LHCN-M2 (cell line): ENCODE results near the gene MAPT. TPM values are rescaled to one million over a fixed set of nuclear protein-coding genes. Genes with fewer than 3 reads are reported as not detected.
A peak's percentile ranks its signal among the peaks of the same experiment; 100 is the strongest.
"Not testable (repeated sequence)": the region's sequence is repeated elsewhere in the genome, so short reads cannot be mapped to it uniquely, and the experiment has no call there.

Source experiments
- DNase-seq: peaks from one replicate; pipeline ENCODE4 v3.0.0-alpha.2; 2012; ENCODE audit warnings: low read depth
- total RNA-seq: library from RNA; depleted of rRNA; stranded (reverse); fragments of >200 nt; gene quantifications from 2 replicates; pipeline ENCODE4 v1.2.3, GENCODE V29; 2014

Gene MAPT
- total RNA-seq, 1 experiment from 2014 or later = 0.06 TPM

GRCh38 chr17:46003907-46004748 is 109.8 kb downstream of the MAPT start:
- DNase-seq = peak; percentile 19

DNA sequence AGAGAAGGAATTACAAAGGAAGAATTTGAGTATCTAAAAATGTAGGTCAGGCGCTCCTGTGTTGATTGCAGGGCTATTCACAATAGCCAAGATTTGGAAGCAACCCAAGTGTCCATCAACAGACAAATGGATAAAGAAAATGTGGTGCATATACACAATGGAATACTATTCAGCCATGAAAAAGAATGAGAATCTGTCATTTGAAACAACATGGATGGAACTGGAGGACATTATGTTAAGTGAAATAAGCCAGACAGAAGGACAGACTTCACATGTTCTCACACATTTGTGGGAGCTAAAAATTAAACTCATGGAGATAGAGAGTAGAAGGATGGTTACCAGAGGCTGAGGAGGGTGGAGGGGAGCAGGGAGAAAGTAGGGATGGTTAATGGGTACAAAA is 111.7 kb downstream of the MAPT start:
- DNase-seq = not testable (repeated sequence)

- DNase-seq = no peak
Measured at GRCh38 chr17:46007461-46007965, 113.2 kb downstream of the MAPT start.

- no peak for DNase-seq
Measured at GRCh38 chr17:46008591-46008990, 114.2 kb downstream of the MAPT start.

DNA sequence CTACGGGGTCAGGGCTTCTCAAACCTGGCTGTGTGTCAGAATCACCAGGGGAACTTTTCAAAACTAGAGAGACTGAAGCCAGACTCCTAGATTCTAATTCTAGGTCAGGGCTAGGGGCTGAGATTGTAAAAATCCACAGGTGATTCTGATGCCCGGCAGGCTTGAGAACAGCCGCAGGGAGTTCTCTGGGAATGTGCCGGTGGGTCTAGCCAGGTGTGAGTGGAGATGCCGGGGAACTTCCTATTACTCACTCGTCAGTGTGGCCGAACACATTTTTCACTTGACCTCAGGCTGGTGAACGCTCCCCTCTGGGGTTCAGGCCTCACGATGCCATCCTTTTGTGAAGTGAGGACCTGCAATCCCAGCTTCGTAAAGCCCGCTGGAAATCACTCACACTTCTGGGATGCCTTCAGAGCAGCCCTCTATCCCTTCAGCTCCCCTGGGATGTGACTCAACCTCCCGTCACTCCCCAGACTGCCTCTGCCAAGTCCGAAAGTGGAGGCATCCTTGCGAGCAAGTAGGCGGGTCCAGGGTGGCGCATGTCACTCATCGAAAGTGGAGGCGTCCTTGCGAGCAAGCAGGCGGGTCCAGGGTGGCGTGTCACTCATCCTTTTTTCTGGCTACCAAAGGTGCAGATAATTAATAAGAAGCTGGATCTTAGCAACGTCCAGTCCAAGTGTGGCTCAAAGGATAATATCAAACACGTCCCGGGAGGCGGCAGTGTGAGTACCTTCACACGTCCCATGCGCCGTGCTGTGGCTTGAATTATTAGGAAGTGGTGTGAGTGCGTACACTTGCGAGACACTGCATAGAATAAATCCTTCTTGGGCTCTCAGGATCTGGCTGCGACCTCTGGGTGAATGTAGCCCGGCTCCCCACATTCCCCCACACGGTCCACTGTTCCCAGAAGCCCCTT is 115.6 kb downstream of the MAPT start:
- peak; percentile 8 for DNase-seq

DNA sequence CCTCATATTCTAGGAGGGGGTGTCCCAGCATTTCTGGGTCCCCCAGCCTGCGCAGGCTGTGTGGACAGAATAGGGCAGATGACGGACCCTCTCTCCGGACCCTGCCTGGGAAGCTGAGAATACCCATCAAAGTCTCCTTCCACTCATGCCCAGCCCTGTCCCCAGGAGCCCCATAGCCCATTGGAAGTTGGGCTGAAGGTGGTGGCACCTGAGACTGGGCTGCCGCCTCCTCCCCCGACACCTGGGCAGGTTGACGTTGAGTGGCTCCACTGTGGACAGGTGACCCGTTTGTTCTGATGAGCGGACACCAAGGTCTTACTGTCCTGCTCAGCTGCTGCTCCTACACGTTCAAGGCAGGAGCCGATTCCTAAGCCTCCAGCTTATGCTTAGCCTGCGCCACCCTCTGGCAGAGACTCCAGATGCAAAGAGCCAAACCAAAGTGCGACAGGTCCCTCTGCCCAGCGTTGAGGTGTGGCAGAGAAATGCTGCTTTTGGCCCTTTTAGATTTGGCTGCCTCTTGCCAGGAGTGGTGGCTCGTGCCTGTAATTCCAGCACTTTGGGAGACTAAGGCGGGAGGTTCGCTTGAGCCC is 116.3 kb downstream of the MAPT start:
- DNase-seq = no peak

- DNase-seq = no peak
Measured at GRCh38 chr17:46011711-46012505, 117.6 kb downstream of the MAPT start.

DNA sequence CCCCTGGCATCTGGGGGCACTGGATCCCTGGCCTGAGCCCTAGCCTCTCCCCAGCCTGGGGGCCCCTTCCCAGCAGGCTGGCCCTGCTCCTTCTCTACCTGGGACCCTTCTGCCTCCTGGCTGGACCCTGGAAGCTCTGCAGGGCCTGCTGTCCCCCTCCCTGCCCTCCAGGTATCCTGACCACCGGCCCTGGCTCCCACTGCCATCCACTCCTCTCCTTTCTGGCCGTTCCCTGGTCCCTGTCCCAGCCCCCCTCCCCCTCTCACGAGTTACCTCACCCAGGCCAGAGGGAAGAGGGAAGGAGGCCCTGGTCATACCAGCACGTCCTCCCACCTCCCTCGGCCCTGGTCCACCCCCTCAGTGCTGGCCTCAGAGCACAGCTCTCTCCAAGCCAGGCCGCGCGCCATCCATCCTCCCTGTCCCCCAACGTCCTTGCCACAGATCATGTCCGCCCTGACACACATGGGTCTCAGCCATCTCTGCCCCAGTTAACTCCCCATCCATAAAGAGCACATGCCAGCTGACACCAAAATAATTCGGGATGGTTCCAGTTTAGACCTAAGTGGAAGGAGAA is 118.2 kb downstream of the MAPT start:
- no peak for DNase-seq

DNA sequence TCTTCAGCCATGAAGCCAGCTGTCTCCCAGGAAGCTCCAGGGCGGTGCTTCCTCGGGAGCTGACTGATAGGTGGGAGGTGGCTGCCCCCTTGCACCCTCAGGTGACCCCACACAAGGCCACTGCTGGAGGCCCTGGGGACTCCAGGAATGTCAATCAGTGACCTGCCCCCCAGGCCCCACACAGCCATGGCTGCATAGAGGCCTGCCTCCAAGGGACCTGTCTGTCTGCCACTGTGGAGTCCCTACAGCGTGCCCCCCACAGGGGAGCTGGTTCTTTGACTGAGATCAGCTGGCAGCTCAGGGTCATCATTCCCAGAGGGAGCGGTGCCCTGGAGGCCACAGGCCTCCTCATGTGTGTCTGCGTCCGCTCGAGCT is 118.8 kb downstream of the MAPT start:
- no peak for DNase-seq

DNA sequence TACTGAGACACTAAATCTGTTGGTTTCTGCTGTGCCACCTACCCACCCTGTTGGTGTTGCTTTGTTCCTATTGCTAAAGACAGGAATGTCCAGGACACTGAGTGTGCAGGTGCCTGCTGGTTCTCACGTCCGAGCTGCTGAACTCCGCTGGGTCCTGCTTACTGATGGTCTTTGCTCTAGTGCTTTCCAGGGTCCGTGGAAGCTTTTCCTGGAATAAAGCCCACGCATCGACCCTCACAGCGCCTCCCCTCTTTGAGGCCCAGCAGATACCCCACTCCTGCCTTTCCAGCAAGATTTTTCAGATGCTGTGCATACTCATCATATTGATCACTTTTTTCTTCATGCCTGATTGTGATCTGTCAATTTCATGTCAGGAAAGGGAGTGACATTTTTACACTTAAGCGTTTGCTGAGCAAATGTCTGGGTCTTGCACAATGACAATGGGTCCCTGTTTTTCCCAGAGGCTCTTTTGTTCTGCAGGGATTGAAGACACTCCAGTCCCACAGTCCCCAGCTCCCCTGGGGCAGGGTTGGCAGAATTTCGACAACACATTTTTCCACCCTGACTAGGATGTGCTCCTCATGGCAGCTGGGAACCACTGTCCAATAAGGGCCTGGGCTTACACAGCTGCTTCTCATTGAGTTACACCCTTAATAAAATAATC is 119.3 kb downstream of the MAPT start:
- DNase-seq = peak; percentile 57

GRCh38 chr17:46019408-46019925 is 125.1 kb downstream of the MAPT start:
- not testable (repeated sequence) for DNase-seq

- DNase-seq = no peak
Measured at GRCh38 chr17:46020023-46020761, 125.8 kb downstream of the MAPT start.

DNA sequence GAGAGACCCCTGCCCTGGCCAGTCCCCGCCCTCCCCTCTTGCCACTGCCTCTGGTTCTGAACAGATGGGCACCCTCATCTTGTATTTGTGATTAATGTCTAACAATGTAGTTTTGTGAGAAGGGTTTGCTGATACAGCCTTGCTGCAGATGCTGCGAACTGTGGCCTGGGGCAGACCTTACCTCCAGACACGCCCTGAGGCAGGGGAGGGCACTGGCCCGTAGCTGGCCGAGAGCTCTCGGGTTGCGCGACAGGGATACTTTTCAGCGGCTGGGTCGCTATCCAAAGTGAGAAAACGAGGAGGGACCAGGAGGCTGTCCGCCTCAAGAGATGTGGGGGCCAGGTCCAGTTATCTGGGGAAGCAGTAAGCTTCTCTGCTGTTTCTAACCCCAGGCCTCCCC is 126.6 kb downstream of the MAPT start:
- DNase-seq = no peak

- DNase-seq = not testable (repeated sequence)
Measured at GRCh38 chr17:46023366-46023765, 129.0 kb downstream of the MAPT start.

DNA sequence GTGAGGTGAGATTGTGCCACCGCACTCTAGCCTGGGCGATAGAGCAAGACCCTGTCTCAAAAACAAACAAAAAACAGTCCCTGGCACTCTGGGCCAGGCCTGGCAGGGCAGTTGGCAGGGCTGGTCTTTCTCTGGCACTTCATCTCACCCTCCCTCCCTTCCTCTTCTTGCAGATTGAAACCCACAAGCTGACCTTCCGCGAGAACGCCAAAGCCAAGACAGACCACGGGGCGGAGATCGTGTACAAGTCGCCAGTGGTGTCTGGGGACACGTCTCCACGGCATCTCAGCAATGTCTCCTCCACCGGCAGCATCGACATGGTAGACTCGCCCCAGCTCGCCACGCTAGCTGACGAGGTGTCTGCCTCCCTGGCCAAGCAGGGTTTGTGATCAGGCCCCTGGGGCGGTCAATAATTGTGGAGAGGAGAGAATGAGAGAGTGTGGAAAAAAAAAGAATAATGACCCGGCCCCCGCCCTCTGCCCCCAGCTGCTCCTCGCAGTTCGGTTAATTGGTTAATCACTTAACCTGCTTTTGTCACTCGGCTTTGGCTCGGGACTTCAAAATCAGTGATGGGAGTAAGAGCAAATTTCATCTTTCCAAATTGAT is 129.5 kb downstream of the MAPT start:
- no peak for DNase-seq

GRCh38 chr17:46024590-46024989 is 130.2 kb downstream of the MAPT start:
- DNase-seq = no peak

DNA sequence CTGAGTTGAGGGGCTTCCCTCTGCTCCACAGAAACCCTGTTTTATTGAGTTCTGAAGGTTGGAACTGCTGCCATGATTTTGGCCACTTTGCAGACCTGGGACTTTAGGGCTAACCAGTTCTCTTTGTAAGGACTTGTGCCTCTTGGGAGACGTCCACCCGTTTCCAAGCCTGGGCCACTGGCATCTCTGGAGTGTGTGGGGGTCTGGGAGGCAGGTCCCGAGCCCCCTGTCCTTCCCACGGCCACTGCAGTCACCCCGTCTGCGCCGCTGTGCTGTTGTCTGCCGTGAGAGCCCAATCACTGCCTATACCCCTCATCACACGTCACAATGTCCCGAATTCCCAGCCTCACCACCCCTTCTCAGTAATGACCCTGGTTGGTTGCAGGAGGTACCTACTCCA is 130.7 kb downstream of the MAPT start:
- DNase-seq = no peak

DNA sequence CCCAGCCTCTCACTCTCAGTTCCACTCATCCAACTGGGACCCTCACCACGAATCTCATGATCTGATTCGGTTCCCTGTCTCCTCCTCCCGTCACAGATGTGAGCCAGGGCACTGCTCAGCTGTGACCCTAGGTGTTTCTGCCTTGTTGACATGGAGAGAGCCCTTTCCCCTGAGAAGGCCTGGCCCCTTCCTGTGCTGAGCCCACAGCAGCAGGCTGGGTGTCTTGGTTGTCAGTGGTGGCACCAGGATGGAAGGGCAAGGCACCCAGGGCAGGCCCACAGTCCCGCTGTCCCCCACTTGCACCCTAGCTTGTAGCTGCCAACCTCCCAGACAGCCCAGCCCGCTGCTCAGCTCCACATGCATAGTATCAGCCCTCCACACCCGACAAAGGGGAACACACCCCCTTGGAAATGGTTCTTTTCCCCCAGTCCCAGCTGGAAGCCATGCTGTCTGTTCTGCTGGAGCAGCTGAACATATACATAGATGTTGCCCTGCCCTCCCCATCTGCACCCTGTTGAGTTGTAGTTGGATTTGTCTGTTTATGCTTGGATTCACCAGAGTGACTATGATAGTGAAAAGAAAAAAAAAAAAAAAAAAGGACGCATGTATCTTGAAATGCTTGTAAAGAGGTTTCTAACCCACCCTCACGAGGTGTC is 131.3 kb downstream of the MAPT start:
- DNase-seq = no peak
